ENCODE measurements around the gene SLC39A12.

The SLC39A12 gene

DNA sequence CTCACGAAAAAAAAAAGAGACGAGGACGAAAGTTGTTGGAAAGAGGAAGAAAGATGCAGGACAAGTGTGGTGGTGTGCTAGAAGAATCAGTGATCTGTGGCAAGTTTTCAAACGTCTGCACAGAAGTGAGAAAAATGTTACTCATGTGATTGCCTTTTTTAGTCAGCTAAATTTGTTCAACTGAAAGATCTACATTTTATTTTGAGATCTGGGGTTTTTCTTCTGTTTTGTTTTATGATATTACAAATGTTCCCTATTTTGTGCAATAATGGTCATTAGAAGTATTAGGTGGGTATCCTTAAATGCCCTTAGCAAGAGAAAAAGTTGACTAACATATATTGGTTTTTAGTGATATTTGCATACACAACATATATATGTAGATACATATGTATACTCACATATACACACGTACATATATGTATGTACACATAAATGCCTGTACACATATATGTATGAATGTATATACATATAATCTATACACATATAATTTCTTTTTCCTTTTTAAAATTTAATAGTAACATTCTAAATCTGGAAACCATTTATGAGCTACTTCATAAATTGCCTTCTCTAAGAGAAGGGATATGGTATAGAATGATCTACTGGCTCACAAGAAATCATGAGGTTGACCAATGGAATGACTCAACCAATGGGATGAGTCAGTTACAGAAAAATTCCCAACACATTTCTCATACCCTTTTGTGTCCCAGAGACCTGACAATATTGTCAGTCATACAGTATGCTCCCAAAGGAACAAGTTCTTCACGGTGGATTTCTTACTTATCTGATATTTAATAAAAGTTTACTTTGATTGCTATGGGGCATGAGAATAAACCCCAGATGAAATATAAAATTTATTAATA is 38.4 kb downstream of the SLC39A12 start:
- H3K4me3 ChIP-seq (ENCODE audit: low read depth, low read length) = no peak overlapping the region
- POLR2A ChIA-PET = interaction anchor here (0.7 kb wide), 1 partner anchor 8 kb away, joined by 4 read pairs; no protein-coding TSS in a partner anchor
- CTCF ChIA-PET = interaction anchor here (1.1 to 1.3 kb wide), 2 partner anchors 8 to 9 kb away, joined by 3 to 4 read pairs; no protein-coding TSS in a partner anchor
- TF ChIP-seq, protein P1, sequence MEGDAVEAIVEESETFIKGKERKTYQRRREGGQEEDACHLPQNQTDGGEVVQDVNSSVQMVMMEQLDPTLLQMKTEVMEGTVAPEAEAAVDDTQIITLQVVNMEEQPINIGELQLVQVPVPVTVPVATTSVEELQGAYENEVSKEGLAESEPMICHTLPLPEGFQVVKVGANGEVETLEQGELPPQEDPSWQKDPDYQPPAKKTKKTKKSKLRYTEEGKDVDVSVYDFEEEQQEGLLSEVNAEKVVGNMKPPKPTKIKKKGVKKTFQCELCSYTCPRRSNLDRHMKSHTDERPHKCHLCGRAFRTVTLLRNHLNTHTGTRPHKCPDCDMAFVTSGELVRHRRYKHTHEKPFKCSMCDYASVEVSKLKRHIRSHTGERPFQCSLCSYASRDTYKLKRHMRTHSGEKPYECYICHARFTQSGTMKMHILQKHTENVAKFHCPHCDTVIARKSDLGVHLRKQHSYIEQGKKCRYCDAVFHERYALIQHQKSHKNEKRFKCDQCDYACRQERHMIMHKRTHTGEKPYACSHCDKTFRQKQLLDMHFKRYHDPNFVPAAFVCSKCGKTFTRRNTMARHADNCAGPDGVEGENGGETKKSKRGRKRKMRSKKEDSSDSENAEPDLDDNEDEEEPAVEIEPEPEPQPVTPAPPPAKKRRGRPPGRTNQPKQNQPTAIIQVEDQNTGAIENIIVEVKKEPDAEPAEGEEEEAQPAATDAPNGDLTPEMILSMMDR (IDR thresholded peaks at IDR 0.05; ENCODE audit: insufficient read depth, low read length, missing control alignments) = no peak
- no peak for DNase-seq (ENCODE audit: low read depth, low spot score)

DNA sequence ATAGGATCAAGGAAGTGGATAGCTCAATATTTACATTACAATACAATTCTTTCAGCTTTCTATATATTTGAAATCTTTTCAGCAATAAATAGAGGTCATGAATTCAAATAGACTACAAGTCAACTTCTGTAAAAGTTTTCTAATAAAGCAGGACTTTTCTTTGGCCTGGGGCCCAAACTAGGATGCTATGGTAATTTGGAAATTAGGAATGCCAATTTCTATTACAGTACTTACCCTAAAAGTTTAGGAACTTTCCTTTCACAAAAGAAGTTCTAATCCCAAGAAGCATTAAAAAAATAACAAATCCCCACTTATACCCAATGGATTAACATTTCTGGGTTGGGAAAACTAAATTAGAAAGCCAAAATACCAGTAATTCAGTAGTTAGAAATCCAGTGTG is 40.5 kb downstream of the SLC39A12 start:
- POLR2A ChIA-PET = no interaction called here
- TF ChIP-seq, protein P1 (IDR thresholded peaks at IDR 0.05; ENCODE audit: insufficient read depth, low read length, missing control alignments) = no peak
- DNase-seq (ENCODE audit: low read depth, low spot score) = no peak
- H3K4me3 ChIP-seq (ENCODE audit: low read depth, low read length) = no peak overlapping the region
- CTCF ChIA-PET = interaction anchor here (0.7 kb wide), 1 partner anchor 224 kb away, joined by 3 read pairs; no protein-coding TSS in a partner anchor

DNA sequence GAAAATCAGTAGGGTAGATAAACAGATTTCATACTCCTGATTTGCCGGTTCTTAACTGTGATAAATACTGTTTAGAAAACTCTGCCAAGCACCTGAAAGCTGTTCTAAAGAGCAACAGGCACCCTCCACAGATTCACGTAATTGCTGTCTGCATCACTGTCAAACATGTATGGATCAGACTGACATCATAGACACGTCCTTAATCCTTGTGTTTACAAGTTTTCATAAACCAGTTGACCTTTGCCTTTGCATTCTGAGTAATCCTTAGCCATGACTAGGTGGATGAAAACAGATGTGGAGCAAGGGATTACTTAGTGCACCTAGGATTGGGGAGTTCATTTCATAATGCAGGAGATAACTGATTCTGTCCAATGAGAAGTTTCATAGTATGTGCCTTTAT is 41.6 kb downstream of the SLC39A12 start:
- CTCF ChIA-PET = no interaction called here
- TF ChIP-seq, protein P1 (IDR thresholded peaks at IDR 0.05; ENCODE audit: insufficient read depth, low read length, missing control alignments) = no peak
- POLR2A ChIA-PET = no interaction called here
- H3K4me3 ChIP-seq (ENCODE audit: low read depth, low read length) = no peak overlapping the region
- no peak for DNase-seq (ENCODE audit: low read depth, low spot score)

DNA sequence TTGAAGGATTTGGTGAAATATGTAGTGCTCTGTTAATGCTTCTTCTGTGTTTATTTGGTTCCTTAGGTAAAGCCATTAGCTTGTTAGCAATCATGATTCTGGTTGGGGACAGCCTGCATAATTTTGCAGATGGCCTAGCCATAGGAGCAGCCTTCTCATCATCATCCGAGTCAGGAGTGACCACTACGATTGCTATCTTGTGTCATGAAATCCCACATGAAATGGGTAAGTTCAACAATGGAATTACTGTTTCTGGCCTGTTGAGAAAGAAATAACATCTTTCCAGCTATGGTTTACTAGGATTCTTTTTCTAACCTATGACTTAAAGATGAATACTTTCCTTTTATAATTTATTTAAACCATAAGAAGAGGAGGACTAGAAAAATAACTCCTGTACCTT is 48.9 kb downstream of the SLC39A12 start:
- CTCF ChIA-PET = no interaction called here
- DNase-seq (ENCODE audit: low read depth, low spot score) = no peak
- POLR2A ChIA-PET = no interaction called here

DNA sequence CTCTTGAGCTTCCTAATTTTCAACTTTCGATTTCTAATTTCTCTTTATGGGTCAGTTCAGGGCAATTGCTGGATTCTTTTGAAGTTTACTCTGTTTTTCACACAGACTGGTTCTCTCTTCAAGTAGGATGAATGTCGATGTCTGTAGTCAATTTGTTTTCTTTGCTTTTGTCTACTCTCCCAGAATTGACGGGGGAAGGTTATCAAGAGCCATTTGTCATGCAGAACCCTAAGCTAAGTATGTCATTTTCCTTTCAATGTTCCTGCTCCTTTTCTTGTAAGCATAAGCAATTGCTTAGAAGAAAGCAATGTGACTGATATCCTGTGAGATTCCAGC is 53.7 kb downstream of the SLC39A12 start:
- TF ChIP-seq, protein P1 (IDR thresholded peaks at IDR 0.05; ENCODE audit: insufficient read depth, low read length, missing control alignments) = no peak
- no peak for DNase-seq (ENCODE audit: low read depth, low spot score)
- ChIA-PET CTCF (no interaction called here), POLR2A (no interaction called here)
- no peak overlapping the region for H3K4me3 ChIP-seq (ENCODE audit: low read depth, low read length)

More for the DNA sequence above, 48.9 kb downstream of the SLC39A12 start:
- no peak overlapping the region for H3K4me3 ChIP-seq (ENCODE audit: low read depth, low read length)
- TF ChIP-seq, protein P1 (IDR thresholded peaks at IDR 0.05; ENCODE audit: insufficient read depth, low read length, missing control alignments) = no peak

DNA sequence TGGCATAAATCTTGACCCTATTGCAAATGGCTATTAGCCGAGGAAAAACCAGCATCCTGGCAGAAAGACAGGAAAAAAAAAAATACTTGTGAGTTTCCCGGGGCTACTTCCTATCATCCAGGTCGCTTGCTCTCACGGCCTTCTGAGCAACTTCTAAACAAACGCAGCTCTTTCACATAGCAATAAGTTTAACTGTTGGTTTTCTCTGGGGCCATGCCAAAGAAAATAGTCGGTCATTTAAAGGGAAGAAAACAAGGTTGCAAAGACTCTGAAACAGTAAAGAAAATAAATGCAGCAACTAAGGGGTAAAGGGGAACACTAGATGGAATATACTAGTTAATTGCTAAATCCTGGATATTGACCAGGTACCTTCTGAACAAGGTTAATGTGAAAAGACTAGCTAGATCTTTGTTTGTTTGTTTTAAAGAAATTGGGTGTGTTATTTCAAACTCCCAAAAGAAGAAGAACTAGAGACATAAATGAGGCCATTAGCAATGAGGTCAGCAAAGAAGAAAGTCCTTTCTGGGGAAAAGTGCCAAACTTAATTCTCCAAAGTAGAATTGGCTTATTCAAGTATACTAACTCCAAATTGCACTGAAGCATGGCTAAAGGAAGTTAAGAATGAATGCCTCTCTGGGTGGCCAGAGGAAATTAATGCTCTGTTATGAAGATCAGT is 54.2 kb downstream of the SLC39A12 start:
- CTCF ChIA-PET = no interaction called here
- DNase-seq (ENCODE audit: low read depth, low spot score) = no peak
- POLR2A ChIA-PET = no interaction called here
- TF ChIP-seq, protein P1 (IDR thresholded peaks at IDR 0.05; ENCODE audit: insufficient read depth, low read length, missing control alignments) = no peak
- H3K4me3 ChIP-seq (ENCODE audit: low read depth, low read length) = no peak overlapping the region

Data from AG04449 (cell line).